ENCODE results near the gene LRRC3.

Gene LRRC3

GRCh38 chr21:44419679-44420078 is 35.6 kb upstream of the LRRC3 start:
- no peak for DNase-seq (ENCODE audit: low spot score)
- in situ Hi-C loops (cut with MboI; ENCODE audit: low sequenced_read_pairs, unreplicated experiment), result no loop called here
- TF ChIP-seq CTCF (IDR thresholded peaks at IDR 0.05; ENCODE audit: borderline replicate concordance, control extremely low read depth, extremely low read depth, insufficient read depth, missing control alignments), result no peak

- TF ChIP-seq CTCF (IDR thresholded peaks at IDR 0.05; ENCODE audit: borderline replicate concordance, control extremely low read depth, extremely low read depth, insufficient read depth, missing control alignments), result no peak
- DNase-seq (ENCODE audit: low spot score), result no peak
- in situ Hi-C loops (cut with MboI; ENCODE audit: low sequenced_read_pairs, unreplicated experiment), result no loop called here
These were observed 34.7 kb upstream of the LRRC3 start for GRCh38 chr21:44420416-44421205.

GRCh38 chr21:44421901-44422840 is 33.1 kb upstream of the LRRC3 start:
- TF ChIP-seq CTCF (IDR thresholded peaks at IDR 0.05; ENCODE audit: borderline replicate concordance, control extremely low read depth, extremely low read depth, insufficient read depth, missing control alignments), result no peak
- in situ Hi-C loops (cut with MboI; ENCODE audit: low sequenced_read_pairs, unreplicated experiment), result no loop called here
- DNase-seq (ENCODE audit: low spot score), result no peak

GRCh38 chr21:44423312-44423821 is 31.9 kb upstream of the LRRC3 start:
- no peak for TF ChIP-seq CTCF (IDR thresholded peaks at IDR 0.05; ENCODE audit: borderline replicate concordance, control extremely low read depth, extremely low read depth, insufficient read depth, missing control alignments)
- no peak for DNase-seq (ENCODE audit: low spot score)
- in situ Hi-C loops (cut with MboI; ENCODE audit: low sequenced_read_pairs, unreplicated experiment), result no loop called here

- in situ Hi-C loops (cut with MboI; ENCODE audit: low sequenced_read_pairs, unreplicated experiment), result no loop called here
- TF ChIP-seq CTCF (IDR thresholded peaks at IDR 0.05; ENCODE audit: borderline replicate concordance, control extremely low read depth, extremely low read depth, insufficient read depth, missing control alignments), result no peak
- no peak for DNase-seq (ENCODE audit: low spot score)
These were observed 31.2 kb upstream of the LRRC3 start for GRCh38 chr21:44423941-44424607.

All from GM13976 (cell line).